ENCODE results near the gene PJA2.

DNA sequence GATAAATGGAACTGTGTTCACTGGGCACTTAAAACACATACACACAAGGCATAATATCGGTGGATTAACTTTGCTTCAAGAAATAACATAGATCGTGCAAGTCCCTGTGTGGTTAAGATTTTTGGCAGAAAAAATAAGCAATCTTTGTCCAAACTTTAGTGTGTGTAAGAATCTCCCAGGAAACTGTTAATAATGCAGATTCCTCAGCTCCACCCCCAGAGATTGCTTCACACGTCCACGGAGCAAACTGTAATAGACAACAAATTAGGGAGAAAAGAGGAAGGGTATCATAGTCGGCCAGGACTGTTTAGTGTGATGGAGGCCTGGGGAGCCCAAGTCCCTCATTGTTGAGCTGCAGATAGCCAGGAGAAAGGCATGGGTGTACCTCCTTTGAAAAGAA lies 84.8 kb downstream of the PJA2 start:
- TF ChIP-seq, protein P1, sequence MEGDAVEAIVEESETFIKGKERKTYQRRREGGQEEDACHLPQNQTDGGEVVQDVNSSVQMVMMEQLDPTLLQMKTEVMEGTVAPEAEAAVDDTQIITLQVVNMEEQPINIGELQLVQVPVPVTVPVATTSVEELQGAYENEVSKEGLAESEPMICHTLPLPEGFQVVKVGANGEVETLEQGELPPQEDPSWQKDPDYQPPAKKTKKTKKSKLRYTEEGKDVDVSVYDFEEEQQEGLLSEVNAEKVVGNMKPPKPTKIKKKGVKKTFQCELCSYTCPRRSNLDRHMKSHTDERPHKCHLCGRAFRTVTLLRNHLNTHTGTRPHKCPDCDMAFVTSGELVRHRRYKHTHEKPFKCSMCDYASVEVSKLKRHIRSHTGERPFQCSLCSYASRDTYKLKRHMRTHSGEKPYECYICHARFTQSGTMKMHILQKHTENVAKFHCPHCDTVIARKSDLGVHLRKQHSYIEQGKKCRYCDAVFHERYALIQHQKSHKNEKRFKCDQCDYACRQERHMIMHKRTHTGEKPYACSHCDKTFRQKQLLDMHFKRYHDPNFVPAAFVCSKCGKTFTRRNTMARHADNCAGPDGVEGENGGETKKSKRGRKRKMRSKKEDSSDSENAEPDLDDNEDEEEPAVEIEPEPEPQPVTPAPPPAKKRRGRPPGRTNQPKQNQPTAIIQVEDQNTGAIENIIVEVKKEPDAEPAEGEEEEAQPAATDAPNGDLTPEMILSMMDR (IDR thresholded peaks at IDR 0.05; ENCODE audit: low read depth, low read length, poor library complexity, severe bottlenecking), result no peak
- TF ChIP-seq EZH2phosphoT487 (IDR thresholded peaks at IDR 0.05; ENCODE audit: borderline replicate concordance, low read length), result no peak
